Measurements from ENCODE around the gene CNGA2. TPM values are rescaled to one million over a fixed set of nuclear protein-coding genes. Genes with fewer than 3 reads are reported as not detected.

CNGA2 gene
- total and polyA plus RNA-seq, 2 experiments from 2014 or later: not detected

DNA sequence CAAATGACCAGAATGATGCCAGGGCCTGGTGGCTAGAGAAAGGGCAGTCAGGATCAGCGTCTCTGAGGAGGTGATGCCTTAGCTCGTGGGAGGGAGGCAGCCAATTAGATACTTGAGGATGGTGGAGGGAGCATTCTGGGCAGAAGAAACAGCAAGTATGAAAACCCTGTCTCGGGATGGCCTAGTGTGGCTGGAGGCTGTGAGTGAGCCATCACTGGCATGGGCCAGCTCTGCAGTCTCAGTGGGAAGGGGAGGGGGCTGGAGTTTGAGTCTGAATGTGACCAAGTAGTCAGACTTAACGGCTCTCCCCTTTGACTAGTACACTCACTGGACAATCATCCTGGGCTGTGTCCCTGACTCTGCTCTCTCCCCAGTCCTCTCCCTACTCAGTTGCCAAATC is 7.1 kb downstream of the CNGA2 start:
- H3K27ac ChIP-seq: no peak overlapping the region
- 52% methylated on average over 4 of the region's 4 CpGs for WGBS (ENCODE audit: low lambda C conversion rate, missing lambda C conversion rate)
- H3K4me1 ChIP-seq (ENCODE audit: insufficient read depth): no peaks in the 10 kb centered on the region
- no peak for DNase-seq (ENCODE audit: low spot score)
- H3K9me3 ChIP-seq (ENCODE audit: low read depth): no peaks in the 10 kb centered on the region
- no peak overlapping the region for H3K4me2 ChIP-seq
- no peaks in the 10 kb centered on the region for H3K79me2 ChIP-seq
- no peak overlapping the region for H2AFZ ChIP-seq
- H3K9me2 ChIP-seq (replicated peaks; ENCODE audit: insufficient read depth): no peaks in the 10 kb centered on the region
- no peak overlapping the region for H3K4me3 ChIP-seq
- H4K20me1 ChIP-seq (ENCODE audit: insufficient read depth, poor library complexity, severe bottlenecking): no peaks in the 10 kb centered on the region
- TF ChIP-seq EZH2 (IDR thresholded peaks at IDR 0.05; ENCODE audit: borderline replicate concordance) (no peak), EZH2phosphoT487 (IDR thresholded peaks at IDR 0.05; ENCODE audit: low read depth, severe bottlenecking, unreplicated experiment) (no peak)
- TF ChIP-seq, protein P1, sequence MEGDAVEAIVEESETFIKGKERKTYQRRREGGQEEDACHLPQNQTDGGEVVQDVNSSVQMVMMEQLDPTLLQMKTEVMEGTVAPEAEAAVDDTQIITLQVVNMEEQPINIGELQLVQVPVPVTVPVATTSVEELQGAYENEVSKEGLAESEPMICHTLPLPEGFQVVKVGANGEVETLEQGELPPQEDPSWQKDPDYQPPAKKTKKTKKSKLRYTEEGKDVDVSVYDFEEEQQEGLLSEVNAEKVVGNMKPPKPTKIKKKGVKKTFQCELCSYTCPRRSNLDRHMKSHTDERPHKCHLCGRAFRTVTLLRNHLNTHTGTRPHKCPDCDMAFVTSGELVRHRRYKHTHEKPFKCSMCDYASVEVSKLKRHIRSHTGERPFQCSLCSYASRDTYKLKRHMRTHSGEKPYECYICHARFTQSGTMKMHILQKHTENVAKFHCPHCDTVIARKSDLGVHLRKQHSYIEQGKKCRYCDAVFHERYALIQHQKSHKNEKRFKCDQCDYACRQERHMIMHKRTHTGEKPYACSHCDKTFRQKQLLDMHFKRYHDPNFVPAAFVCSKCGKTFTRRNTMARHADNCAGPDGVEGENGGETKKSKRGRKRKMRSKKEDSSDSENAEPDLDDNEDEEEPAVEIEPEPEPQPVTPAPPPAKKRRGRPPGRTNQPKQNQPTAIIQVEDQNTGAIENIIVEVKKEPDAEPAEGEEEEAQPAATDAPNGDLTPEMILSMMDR (IDR thresholded peaks at IDR 0.05; ENCODE audit: poor library complexity): no peak
- no peaks in the 10 kb centered on the region for H3K36me3 ChIP-seq (replicated peaks; ENCODE audit: insufficient read depth, low read depth)
- H3K27me3 ChIP-seq: no peaks in the 10 kb centered on the region

DNA sequence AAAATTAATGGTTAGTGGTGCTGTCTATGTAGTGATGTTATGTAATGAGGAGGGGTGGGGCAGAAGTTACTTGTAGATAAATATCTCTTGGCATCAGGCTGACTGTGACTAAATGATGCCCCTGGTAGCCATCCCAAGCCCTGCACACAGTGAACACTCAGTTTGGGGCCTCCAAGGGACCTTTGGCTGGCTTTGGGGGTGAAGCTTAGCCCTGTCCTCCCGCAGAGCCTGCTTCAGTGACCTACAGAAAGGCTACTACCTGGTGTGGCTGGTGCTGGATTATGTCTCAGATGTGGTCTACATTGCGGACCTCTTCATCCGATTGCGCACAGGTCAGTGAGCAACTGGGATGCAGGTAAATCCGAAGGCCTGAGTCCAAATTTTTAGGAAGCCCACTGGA is 7.8 kb downstream of the CNGA2 start:
- H3K4me1 ChIP-seq (ENCODE audit: insufficient read depth): no peaks in the 10 kb centered on the region
- DNase-seq (ENCODE audit: low spot score): no peak
- H4K20me1 ChIP-seq (ENCODE audit: insufficient read depth, poor library complexity, severe bottlenecking): no peaks in the 10 kb centered on the region
- H3K9me2 ChIP-seq (replicated peaks; ENCODE audit: insufficient read depth): no peaks in the 10 kb centered on the region
- WGBS (ENCODE audit: low lambda C conversion rate, missing lambda C conversion rate): 79% methylated on average over 5 of the region's 5 CpGs
- H3K79me2 ChIP-seq: no peaks in the 10 kb centered on the region
- H2AFZ ChIP-seq: no peak overlapping the region
- TF ChIP-seq EZH2phosphoT487 (IDR thresholded peaks at IDR 0.05; ENCODE audit: low read depth, severe bottlenecking, unreplicated experiment) (no peak), EZH2 (IDR thresholded peaks at IDR 0.05; ENCODE audit: borderline replicate concordance) (no peak)
- TF ChIP-seq, protein P1 (IDR thresholded peaks at IDR 0.05; ENCODE audit: poor library complexity): no peak
- no peaks in the 10 kb centered on the region for H3K9me3 ChIP-seq (ENCODE audit: low read depth)
- H3K27ac ChIP-seq: no peak overlapping the region
- H3K4me2 ChIP-seq: no peak overlapping the region
- H3K27me3 ChIP-seq: no peaks in the 10 kb centered on the region
- H3K4me3 ChIP-seq: no peak overlapping the region
- no peaks in the 10 kb centered on the region for H3K36me3 ChIP-seq (replicated peaks; ENCODE audit: insufficient read depth, low read depth)

DNA sequence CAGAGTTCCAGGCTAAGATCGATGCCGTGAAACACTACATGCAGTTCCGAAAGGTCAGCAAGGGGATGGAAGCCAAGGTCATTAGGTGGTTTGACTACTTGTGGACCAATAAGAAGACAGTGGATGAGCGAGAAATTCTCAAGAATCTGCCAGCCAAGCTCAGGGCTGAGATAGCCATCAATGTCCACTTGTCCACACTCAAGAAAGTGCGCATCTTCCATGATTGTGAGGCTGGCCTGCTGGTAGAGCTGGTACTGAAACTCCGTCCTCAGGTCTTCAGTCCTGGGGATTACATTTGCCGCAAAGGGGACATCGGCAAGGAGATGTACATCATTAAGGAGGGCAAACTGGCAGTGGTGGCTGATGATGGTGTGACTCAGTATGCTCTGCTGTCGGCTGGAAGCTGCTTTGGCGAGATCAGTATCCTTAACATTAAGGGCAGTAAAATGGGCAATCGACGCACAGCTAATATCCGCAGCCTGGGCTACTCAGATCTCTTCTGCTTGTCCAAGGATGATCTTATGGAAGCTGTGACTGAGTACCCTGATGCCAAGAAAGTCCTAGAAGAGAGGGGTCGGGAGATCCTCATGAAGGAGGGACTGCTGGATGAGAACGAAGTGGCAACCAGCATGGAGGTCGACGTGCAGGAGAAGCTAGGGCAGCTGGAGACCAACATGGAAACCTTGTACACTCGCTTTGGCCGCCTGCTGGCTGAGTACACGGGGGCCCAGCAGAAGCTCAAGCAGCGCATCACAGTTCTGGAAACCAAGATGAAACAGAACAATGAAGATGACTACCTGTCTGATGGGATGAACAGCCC is 9.3 kb downstream of the CNGA2 start:
- Histone ChIP-seq H3K79me2 (no peaks in the 10 kb centered on the region), H3K27ac (no peak overlapping the region), H3K4me2 (no peak overlapping the region), H3K9me3 (ENCODE audit: low read depth) (no peaks in the 10 kb centered on the region), H3K36me3 (replicated peaks; ENCODE audit: insufficient read depth, low read depth) (no peaks in the 10 kb centered on the region), H4K20me1 (ENCODE audit: insufficient read depth, poor library complexity, severe bottlenecking) (no peaks in the 10 kb centered on the region), H3K27me3 (no peaks in the 10 kb centered on the region), H3K9me2 (replicated peaks; ENCODE audit: insufficient read depth) (no peaks in the 10 kb centered on the region), H2AFZ (no peak overlapping the region), H3K4me1 (ENCODE audit: insufficient read depth) (no peaks in the 10 kb centered on the region), H3K4me3 (no peak overlapping the region)
- 89% methylated on average over 21 of the region's 21 CpGs for WGBS (ENCODE audit: low lambda C conversion rate, missing lambda C conversion rate)
- no peak for DNase-seq (ENCODE audit: low spot score)
- TF ChIP-seq, protein P1 (IDR thresholded peaks at IDR 0.05; ENCODE audit: poor library complexity): no peak
- no peak for TF ChIP-seq EZH2phosphoT487 (IDR thresholded peaks at IDR 0.05; ENCODE audit: low read depth, severe bottlenecking, unreplicated experiment)
- TF ChIP-seq EZH2 (IDR thresholded peaks at IDR 0.05; ENCODE audit: borderline replicate concordance): no peak
